Prostate gland (tissue), 2 donors: ENCODE results near the gene HSPB1. TPM values are rescaled to one million over a fixed set of nuclear protein-coding genes. Genes with fewer than 3 reads are reported as not detected.
"Not testable (repeated sequence)": the region's sequence is repeated elsewhere in the genome, so short reads cannot be mapped to it uniquely, and the experiment has no call there.

Experiments used
- DNase-seq: peaks from one replicate; pipeline ENCODE4 v3.0.0-alpha.2; 2019; ENCODE audit warnings: low spot score
- H3K27ac ChIP-seq, 2 donors: fragments of 200-600 bp; sonication (generic); 2 replicates each; pipeline ENCODE4 v1.5.1; 2017 to 2019
- H3K27me3 ChIP-seq: fragments of 200-600 bp; sonication (generic); replicated peaks from 2 replicates; pipeline ENCODE4 v1.5.1; 2019; ENCODE audit not compliant: insufficient read depth
- H3K36me3 ChIP-seq, 2 donors: fragments of 200-600 bp; sonication (generic); 1 replicate in 1 of 2; 2 replicates in 1 of 2; pipeline versions ENCODE4 v1.5.1 to v1.8.1; 2017 to 2019
- H3K4me1 ChIP-seq: fragments of 200-600 bp; sonication (generic); replicated peaks from 2 replicates; pipeline ENCODE4 v1.5.1; 2019
- H3K4me3 ChIP-seq, 2 donors: fragments of 200-600 bp; sonication (generic); 2 replicates each; pipeline ENCODE4 v1.5.1; 2017 to 2019
- H3K9me3 ChIP-seq: fragments of 200-600 bp; sonication (generic); 2 replicates; pipeline ENCODE4 v1.5.1; 2017
- POLR2A ChIP-seq: fragments of 450-650 bp; IDR thresholded peaks from one replicate; pipeline ENCODE4 v1.6.1; 2016; ENCODE audit warnings: antibody characterized with exemption, mild to moderate bottlenecking
- POLR2AphosphoS5 ChIP-seq: sonication (generic); formaldehyde crosslinking; IDR thresholded peaks from one replicate; pipeline ENCODE4 v1.6.1; 2017; ENCODE audit warnings: antibody characterized with exemption
- WGBS: methylation state at CpG from one replicate; pipeline ENCODE4 v1.1.5; 2018; 5-methylcytosine and 5-hydroxymethylcytosine counted together
- intact Hi-C: fragments of 100-400 bp; cut with DNase I; formaldehyde crosslinking; loops from one replicate; pipeline ENCODE4 v1.14.2; 2022
- total RNA-seq, 2 donors: library from RNA; depleted of rRNA; stranded (reverse); fragments of >200 nt; gene quantifications; one replicate each; pipeline ENCODE4 v1.1.0, GENCODE V29; 2016
- TF ChIP-seq, protein P1 (sequence below), 4 experiments: fragments of 200-600 bp in 2 of 4; fragments of 450-650 bp in 2 of 4; sonication (generic) in 2 of 4; IDR thresholded peaks; 1 replicate in 3 of 4; 2 replicates in 1 of 4; pipeline ENCODE4 v1.5.1; 2016 to 2019; ENCODE audit warnings: antibody characterized with exemption in 4 of 4, mild to moderate bottlenecking in 2 of 4, moderate library complexity in 2 of 4

Gene HSPB1
- total RNA-seq, 2 donors from 2014 or later = 781 to 833 TPM

DNA sequence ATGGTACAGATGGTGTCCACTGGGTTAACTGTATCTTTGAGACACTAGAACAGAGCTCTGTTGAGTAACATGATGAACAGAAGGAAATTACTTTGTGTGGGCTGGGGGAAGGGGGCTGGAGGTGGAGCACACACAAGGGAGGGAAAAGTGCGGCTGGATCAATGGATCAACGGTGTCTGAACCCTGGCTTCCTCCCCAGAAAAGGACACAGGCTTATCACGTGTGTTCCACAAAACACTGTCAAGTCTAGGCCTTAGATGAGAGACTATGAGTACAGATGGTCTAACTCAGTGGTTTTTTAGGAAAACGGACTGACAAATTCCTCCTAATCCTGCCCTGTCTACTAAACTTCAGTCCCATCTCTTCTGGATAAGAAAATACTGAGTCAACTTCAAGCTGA is 27.8 kb downstream of the HSPB1 start:
- no peak overlapping the region for H3K27ac ChIP-seq
- intact Hi-C loops = no loop called here
- H3K27me3 ChIP-seq = no peaks in the 10 kb centered on the region
- DNase-seq = no peak
- no peaks in the 10 kb centered on the region for H3K4me1 ChIP-seq
- H3K36me3 ChIP-seq = no peaks in the 10 kb centered on the region
- no peak for TF ChIP-seq POLR2A
- TF ChIP-seq, protein P1, sequence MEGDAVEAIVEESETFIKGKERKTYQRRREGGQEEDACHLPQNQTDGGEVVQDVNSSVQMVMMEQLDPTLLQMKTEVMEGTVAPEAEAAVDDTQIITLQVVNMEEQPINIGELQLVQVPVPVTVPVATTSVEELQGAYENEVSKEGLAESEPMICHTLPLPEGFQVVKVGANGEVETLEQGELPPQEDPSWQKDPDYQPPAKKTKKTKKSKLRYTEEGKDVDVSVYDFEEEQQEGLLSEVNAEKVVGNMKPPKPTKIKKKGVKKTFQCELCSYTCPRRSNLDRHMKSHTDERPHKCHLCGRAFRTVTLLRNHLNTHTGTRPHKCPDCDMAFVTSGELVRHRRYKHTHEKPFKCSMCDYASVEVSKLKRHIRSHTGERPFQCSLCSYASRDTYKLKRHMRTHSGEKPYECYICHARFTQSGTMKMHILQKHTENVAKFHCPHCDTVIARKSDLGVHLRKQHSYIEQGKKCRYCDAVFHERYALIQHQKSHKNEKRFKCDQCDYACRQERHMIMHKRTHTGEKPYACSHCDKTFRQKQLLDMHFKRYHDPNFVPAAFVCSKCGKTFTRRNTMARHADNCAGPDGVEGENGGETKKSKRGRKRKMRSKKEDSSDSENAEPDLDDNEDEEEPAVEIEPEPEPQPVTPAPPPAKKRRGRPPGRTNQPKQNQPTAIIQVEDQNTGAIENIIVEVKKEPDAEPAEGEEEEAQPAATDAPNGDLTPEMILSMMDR (IDR thresholded peaks at IDR 0.05) = no peak
- no peak for TF ChIP-seq POLR2AphosphoS5
- WGBS = 72% methylated on average over 4 of the region's 4 CpGs
- no peaks in the 10 kb centered on the region for H3K9me3 ChIP-seq
- H3K4me3 ChIP-seq = no peak overlapping the region

DNA sequence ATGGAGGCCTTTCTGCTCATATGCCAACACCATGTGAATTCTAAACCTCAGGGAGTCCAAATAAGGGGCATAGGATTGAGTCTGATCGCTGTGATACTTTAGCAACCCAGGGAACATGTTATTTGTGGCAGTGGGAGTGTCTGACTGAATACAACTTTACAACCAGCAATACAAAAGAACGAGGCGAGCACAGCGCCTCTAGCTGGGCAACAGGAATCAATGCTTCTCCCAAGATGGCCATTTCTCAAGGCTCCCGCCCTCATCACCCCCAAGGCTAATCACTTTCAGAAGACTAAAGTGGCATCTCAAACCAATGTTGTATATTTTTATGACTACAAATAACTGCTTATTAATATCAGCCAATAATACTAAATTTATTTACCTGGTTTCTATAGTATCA is 28.2 kb downstream of the HSPB1 start:
- no peaks in the 10 kb centered on the region for H3K27me3 ChIP-seq
- H3K4me1 ChIP-seq = no peaks in the 10 kb centered on the region
- no peak overlapping the region for H3K4me3 ChIP-seq
- no peak overlapping the region for H3K27ac ChIP-seq
- H3K9me3 ChIP-seq = no peaks in the 10 kb centered on the region
- no peak for DNase-seq
- intact Hi-C loops = no loop called here
- WGBS = 74% methylated on average over 5 of the region's 5 CpGs
- TF ChIP-seq POLR2A = no peak
- no peak for TF ChIP-seq POLR2AphosphoS5
- TF ChIP-seq, protein P1 (IDR thresholded peaks at IDR 0.05) = no peak
- no peaks in the 10 kb centered on the region for H3K36me3 ChIP-seq

DNA sequence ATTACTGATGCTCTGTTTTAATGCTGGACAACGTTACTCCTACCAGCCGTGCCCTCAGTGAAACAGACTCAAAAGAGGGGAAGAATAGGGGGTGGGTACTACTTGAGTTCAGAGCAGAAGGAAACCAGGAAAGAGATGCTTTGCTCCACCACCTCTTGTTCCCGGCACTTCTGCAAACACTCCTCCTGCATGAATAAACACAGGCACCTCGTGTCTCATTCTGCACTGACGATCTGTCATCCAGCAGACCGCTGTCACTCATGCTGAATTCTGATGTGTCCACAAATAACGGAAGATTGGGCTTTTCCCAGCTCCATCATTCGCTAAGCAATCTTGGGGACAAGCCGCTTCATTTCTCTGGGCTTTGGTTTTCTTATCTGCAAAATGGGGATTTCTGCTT is 29.6 kb downstream of the HSPB1 start:
- Histone ChIP-seq H3K27me3 (no peaks in the 10 kb centered on the region), H3K36me3 (no peaks in the 10 kb centered on the region), H3K9me3 (no peaks in the 10 kb centered on the region), H3K4me3 (no peak overlapping the region), H3K4me1 (no peaks in the 10 kb centered on the region), H3K27ac (no peak overlapping the region)
- TF ChIP-seq, protein P1 (IDR thresholded peaks at IDR 0.05) = no peak
- TF ChIP-seq POLR2A (no peak), POLR2AphosphoS5 (no peak)
- intact Hi-C loops = no loop called here
- DNase-seq = no peak
- 64% methylated on average over 9 of the region's 9 CpGs for WGBS

DNA sequence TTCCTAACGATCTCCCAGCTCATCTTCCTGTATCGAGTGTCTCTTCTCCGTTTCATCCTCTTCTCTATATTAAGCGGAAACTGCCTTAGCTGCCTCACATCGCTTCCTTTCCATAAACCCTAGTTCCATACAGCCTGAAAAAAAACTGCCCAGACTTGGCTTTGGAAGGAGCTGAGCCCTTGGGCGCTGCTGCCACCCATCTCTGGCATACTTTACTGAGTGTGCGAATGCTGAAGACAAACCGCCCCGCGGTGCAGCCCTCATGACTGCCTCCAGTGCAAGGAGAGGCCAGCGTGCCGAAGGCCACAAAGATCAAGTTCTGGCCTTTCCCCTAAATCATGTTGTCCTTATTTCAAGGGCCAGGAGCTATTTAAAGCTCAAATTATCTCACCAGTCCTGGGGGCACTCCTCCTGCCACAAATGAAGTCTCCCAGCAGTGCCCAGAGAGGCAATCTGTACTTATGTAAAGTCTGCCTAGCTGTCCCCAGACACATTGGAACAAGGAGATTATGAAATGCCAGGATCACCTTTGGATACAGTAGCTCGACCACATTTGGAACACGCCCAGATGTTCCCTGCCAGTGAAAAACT is 31.1 kb downstream of the HSPB1 start:
- Histone ChIP-seq H3K4me1 (no peaks in the 10 kb centered on the region), H3K4me3 (no peak overlapping the region), H3K9me3 (no peaks in the 10 kb centered on the region), H3K36me3 (no peaks in the 10 kb centered on the region), H3K27ac (no peak overlapping the region), H3K27me3 (no peaks in the 10 kb centered on the region)
- intact Hi-C loops = no loop called here
- 61% methylated on average over 14 of the region's 14 CpGs for WGBS
- no peak for DNase-seq
- TF ChIP-seq, protein P1 (IDR thresholded peaks at IDR 0.05) = no peak
- TF ChIP-seq POLR2AphosphoS5 = peak; percentile 20

DNA sequence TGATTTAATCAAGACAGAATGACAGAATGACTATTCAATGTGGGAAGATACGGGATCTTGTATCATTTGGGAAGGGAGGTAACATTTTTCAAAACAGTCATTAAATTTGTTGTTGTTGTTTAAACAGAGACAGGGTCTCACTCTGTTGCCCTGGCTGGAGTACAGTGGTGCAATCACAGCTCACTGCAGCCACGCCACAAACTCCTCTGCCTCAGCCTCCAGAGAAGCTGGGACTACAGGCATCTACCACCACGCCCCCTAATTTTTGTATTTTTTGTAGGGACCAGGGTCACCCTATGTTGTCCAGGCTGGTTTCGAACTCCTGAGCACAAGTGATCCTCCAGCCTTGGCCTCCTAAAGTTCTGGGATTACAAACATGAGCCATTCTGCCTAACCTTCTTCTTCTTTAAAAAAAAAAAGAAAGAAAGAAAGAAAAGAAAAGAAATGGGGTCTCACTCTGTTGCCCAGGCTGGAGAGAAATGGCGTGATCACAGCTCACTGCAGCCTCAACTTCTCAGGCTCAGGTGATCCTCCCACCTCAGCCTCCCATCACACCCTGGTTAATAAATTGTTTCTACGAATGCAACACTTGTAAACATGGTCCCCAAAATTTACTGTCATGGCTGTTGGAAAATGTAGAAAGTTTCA is 32.0 kb downstream of the HSPB1 start:
- Histone ChIP-seq H3K27ac (no peak overlapping the region), H3K9me3 (no peaks in the 10 kb centered on the region), H3K4me3 (no peak overlapping the region), H3K27me3 (no peaks in the 10 kb centered on the region), H3K4me1 (no peaks in the 10 kb centered on the region), H3K36me3 (no peaks in the 10 kb centered on the region)
- DNase-seq = no peak
- intact Hi-C loops = no loop called here
- 88% methylated on average over 6 of the region's 6 CpGs for WGBS
- TF ChIP-seq POLR2A (no peak), POLR2AphosphoS5 (no peak)
- TF ChIP-seq, protein P1 (IDR thresholded peaks at IDR 0.05) = no peak

DNA sequence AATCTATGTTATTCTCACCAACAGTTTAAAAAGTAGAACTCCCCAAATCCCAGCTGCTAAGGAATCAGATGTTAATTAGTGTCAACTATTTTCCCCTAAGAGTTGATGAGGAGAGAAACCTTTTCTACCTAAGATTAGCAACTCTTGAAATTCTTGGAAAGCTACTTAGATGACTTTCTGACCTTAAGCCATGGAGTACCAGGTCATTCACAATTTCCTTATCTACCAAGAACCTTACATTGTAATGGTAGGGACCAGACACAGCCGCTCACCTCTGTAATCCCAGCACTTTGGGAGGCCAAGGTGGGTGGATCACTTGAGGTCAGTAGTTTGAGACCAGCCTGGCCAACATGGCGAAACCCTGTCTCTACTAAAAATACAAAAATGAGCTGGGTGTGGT is 32.9 kb downstream of the HSPB1 start:
- H3K36me3 ChIP-seq, H3K4me1 ChIP-seq, H3K4me3 ChIP-seq, H3K9me3 ChIP-seq, DNase-seq, H3K27ac ChIP-seq, H3K27me3 ChIP-seq, intact Hi-C loops: not testable (repeated sequence)
- WGBS = 95% methylated on average over 2 of the region's 2 CpGs
